G401.6 (cell line): Measurements from ENCODE around the gene ZNF496.
"Not testable (repeated sequence)": the region's sequence is repeated elsewhere in the genome, so short reads cannot be mapped to it uniquely, and the experiment has no call there.

ENCODE experiments used
- FAIRE-seq: peaks from 2 replicates; lab custom pipeline; 2012; peaks lifted over from hg19 to GRCh38; lab: Jason Lieb, UNC

ZNF496 gene

DNA sequence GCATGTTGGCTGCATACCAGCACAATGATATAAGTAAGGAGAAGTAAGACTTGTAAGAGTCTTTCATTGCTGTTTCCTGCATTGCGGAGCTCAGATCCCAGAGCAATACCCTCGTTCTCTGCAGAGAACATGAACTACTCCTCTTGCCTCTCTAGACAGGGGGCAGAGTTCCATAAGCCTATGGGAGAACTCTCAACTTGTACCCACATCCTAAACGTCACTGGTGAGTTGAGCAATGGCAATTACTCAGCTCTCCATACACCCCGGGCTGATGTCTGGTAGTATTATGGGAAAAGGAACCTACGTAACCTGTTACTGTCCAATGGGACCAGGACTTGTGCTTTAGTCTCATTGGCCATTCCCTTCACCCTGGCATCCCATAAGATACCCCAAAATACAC, 27.3 kb upstream of the ZNF496 start:
- no peak for FAIRE-seq

DNA sequence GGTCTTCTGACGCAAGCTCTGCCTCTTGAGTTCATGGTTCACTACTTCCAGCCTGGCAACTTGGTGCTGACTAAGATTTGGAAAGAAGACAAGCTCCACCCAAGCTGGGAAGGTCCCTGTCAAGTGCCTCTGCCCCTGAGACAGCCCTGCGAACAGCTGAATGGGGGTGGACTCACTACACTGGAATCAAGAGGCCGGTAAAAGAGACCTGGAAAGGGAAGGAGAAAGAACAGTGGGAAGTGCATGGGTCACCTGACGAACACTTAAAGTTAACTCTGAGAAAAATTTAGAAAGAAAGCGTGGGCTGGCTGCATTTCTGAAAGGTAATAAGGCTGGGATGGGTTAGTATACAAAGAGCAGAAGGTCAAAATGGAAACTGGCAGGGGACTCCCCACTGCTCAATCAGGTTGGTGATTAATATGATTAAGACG, 26.1 kb upstream of the ZNF496 start:
- FAIRE-seq: no peak

DNA sequence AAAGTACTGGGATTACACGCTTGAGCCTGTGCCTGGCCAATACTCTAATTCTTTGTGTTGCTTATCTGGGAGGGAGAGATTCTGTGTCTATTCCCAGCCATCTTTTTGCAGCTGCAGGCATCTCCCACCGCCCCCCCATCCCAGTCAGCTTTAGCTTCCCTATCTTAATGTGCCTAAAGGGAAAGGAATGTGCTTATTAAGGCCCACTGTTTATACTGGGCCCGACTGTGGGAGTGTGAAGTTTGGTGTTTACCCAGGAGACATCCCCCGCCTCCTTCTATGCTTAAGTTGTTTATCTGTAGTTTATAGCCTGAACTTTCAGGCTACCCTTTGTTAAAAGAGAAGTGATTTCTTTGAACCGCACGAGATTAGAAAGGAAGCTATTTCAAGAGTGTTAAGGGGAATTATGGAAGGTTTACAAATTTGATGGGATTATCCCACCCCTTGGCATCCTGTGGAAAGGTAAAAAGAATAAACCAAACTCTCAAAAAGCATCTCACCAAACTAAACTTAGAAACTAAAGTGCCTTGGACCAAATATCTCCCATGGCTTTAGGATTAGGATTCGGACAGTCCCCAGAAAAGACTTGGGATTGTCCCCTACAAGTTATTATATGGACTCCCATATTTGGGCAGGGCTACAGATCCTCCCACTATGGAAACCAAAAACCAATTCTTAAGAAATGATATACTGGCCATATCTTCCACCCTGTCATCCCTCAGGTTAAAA, 25.5 kb upstream of the ZNF496 start:
- FAIRE-seq: no peak

DNA sequence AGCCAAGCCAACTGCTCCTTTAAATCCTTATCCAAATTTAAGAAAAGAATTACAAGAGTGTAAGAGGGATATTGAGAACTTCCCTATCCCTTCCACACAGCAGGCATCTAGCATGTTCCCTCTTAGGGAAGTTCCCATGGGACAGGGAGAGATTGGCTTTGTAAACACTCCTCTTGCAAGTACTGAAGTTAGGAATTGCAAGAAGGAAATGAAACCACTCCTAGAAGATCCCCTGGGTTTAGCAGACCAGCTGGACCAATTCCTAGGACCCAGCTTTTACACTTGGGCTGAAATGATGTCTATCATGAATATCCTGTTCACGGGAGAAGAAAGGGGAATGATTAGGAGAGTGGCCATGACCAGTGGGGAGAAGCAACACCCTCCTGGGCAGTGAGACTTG, 23.5 kb upstream of the ZNF496 start:
- FAIRE-seq: not testable (repeated sequence)

DNA sequence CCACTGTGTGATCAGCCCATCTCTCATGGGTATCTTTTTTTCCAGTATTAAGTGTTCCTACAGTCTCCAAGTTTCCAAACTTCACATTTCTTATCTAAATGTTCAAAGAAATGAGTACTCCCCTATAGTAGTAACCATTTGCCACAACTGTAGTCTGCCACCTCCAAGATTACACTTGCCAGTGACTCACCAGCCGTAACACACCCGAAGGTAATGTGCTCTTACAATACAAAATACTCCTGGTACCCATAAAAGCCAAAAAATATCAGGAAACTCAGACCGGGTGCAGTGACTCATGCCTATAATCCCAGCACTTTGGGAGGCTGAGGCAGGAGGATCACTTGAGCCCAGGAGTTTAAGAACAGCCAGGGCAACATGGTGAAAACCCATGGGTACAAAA, 20.5 kb upstream of the ZNF496 start:
- FAIRE-seq: no peak

DNA sequence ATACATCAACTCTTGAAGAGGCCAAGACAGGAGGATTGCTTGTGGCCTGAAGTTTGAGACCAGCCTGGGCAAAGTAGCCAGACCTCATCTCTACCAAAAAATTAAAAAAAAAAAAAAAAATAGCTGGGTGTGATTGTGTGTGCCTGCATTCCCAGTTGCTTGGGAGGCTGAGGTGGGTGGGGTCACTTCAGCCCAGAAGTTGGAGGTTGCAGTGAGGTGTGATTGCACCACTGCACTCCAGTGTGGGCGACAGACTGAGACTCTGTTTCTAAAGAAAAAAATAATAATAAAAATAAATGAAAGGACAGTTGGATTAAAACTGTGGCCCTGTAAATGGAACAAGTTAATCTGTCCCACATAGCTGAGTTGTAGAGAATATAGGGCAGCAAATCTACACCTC, 18.9 kb upstream of the ZNF496 start:
- no peak for FAIRE-seq

DNA sequence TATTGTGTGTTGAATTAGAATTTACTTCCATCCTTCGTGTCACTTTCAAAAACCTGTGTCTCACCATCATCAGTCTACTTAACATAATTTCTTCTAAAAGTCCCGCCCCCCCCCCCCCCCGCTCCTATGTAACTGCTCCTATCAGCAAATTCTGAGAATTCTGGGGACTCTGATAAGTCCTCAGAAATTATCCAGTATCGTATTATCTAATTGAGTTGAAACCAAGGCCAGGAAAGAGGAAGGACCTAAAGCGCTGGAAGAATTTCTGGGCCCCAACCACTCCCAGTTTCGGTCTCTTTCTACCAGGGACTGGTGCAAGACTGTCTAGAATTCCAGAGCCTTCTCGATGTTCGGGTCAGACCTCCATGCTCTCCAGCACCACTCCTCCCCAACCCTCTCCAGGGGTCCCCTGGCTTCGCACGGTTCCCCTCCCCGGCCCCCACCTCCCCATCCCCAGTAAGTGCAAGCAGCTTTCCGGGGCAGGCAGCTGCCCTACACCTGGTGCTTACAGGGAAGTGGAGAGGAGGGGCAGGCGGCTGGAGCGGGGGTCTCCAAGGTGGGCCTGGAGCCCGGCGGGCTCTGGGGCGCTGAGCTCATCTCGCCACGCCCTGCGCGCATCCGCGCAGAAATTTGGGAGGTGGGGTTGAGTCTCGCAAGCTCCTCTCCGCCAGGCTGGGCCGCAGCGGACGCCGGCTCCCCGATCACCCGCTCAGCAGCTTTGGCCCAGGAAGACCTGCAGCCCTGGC, 16.0 kb upstream of the ZNF496 start:
- FAIRE-seq: no peak

DNA sequence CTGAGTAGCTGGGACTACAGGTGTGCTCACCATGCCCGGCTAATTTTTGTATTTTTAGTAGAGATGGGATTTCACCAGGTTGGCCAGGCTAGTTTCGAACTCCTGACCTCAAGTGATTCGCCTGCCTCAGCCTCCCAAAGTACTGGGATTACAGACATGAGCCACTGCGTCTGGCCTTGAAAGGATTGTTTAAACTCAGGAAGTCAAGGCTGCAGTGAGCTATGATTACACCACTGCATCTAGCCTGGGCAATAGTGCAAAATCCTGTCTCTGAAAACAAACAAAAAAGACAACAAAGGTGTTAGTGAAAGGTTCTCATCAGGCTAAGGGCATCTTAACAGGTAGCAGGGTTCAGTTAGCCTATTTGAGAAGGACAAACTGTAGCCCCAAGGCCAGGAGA, 14.2 kb upstream of the ZNF496 start:
- FAIRE-seq: no peak

DNA sequence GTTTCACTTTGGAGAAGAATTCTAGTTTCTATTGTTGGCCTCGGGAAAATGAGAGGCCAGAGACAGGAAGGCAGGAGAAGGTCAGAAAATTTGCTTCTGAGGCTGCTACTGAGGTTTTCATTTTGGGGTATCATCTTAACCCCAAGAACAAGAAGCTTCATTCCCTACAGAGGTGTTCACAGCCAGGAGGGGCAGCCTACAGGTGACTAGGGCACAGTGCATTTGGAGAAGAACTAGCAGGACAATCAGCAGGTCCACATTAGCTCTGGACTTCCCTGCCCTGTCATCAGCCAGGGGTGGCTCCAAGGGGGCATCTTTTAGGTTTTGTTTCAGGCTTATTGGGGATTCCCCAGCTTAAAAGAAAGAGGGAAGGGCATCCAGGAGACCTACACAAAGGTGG, 12.1 kb upstream of the ZNF496 start:
- no peak for FAIRE-seq

DNA sequence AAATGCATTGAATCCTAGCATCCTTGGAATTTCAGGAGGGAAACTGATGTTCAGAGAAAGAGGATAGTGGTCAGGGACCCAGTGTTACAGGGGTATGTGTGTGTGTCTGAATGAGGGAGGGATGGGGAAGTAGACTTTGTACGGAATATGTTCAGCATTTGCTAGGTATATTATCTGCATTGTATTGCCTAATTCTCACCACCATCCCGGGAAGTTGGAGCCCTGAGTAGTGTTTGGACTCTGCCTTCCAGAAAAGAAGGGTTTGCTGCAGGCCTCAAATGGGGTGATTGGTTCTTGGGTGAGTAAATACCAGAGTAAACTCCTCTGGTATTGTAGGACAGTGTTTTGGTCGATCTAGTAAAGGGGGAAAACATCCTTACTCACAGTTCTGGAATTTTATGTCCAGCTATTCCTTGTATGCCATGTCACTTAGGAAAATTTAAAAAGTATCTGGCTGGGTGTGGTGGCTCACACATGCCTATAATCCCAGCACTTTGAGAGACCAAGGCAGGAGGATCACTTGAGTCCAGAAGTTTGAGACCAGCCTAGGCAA, 7.1 kb upstream of the ZNF496 start:
- FAIRE-seq: no peak

DNA sequence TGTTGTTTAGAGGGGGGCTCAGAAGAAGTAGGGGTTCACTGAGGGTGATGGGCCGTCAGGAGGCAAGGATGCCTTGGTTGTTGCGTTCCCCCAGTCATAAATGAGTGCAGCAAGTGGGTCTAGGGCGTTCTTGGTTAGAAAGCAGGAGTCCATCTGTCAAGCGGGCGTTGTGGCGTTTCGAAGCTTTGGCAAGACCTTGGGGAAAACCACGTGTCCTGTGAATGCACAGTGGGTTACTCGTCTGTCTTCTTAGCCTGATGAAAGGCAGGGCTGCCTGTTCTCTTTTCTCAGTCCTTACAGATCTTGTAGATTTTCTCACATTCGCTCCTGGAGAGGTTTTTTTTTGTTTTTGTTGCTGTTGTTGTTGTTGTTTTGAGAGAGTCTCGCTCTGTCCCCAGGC, 6.3 kb upstream of the ZNF496 start:
- FAIRE-seq: no peak

DNA sequence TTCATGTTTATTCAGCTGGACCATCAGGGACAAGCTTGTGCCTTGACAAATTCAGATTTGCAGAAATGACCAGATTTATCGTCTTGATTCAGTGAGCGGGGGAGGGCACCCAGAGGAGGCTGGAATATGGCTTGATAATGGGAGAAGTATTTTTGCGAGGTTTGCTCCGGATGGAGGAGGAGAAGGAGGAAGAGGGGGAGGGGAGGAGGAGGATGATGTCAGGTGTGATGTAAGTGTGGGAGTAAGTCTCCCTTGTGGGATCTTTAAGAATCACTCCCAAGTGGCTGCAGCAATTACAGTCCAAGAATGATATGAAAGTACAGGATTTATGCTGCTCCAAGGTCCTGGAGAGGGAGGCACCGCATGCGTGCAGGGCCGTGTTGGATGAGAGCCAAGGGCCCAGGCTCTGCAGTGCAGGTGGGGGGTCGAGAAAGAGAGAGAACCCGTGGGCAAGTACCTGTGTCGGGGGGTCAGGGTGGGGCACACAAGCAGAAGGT, 5.6 kb upstream of the ZNF496 start:
- no peak for FAIRE-seq

DNA sequence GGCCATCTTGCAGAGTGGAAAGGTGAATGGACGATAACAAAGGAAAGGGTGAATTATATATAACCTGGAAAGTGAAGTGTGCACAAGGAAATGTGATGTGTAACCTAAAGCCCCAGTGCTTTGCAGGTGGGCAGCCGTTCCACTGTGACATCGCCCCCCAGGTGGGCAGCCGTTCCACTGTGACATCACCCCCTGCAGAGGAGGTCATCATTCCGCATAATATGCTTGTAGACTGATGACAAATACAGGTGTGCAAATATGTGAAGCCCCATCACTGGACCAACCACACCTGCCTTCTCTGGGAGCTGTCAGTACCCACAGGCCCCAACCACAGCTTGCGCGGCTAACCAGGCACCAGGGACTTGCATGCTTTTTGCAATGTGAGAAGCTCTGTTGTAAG, 4.7 kb upstream of the ZNF496 start:
- no peak for FAIRE-seq

DNA sequence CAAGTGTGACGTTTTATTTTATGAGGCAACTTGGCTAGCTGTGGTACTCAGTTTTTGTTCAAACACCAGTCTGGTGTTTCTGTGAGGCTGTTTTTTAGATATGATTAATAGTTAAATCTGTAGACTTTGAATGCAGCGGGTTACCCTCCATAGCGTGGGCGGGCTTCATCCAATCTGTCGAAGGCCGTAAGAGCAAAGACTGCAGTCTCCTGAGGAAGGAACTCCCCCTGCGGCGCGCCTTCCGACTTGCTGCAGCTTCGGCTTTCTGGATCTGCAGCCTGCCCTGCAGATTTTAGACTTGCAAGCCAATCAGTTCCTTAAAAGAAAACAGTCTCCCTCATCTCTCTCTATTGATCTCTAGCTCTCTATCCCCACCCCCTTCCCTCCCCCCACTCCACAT, 4.2 kb upstream of the ZNF496 start:
- no peak for FAIRE-seq

DNA sequence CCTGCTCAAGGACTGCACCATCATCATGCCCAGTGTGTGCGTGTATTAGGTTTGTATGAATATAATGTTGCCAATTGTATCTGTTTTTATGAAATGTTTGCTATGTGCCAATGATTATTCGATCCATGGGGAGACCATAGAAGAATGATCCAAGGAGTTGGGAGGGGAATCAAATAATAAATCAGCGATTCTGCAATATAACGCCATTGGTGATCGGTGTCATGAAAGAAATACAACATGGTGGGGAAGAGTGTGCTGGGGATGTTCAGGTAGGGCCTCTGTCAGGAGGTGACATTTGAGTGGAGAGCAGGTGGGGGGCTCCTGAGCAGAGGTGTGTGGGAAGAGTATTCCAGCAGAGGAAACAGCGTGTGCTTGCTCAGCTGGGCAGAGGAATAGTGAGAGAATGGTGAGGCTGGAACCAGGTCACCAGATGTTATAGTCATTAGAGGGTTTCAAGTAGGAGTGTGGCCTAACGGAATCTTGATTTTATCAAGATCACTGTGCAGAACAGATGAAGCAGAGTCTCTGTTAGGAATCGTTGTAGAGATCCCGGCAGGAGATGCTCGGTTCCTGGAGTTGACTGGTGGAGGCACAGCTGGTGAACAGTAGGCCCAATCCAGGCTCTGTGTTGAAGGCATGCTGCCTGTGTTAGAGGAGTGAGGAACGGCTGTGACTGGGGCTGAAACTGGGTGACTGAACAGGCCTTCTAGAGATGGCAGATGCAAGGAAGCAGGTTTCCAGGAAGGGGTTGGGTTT, 2.9 kb upstream of the ZNF496 start:
- FAIRE-seq: no peak

DNA sequence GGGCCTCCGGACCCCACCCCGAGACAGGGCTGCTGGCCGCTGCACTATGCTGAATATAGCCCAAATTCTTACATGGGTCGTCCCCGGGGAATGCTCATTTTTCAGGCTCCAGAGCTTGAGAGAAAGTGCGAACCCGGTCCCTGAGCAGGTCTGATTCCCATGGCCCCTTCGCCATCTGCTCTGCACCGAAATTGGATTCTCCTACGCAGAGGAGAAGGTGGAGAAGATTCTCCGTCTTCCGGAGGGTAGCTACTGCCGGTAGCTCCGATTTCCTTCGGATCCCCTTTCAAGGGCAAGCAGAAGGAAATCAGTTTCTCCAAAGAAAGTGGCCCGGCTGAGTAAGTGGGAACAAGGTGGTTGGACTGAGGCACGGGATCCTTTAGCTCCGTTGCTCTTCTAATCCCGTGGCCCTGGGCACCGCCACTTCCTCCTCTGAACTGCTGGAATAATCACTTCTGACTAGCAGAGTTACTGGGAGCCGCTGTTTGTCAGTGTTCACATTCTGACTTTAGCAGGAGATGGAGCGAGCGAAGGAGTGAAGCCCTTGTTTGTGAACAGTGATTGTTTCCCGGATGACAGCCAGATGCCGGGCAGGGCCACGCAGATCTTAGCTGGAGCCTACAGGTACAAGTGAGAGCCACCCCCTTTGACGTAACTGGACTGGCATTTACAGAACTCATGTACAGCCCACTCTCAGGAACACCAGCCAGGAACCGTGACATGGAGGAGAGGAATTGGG, 1.1 kb upstream of the ZNF496 start:
- FAIRE-seq: no peak

DNA sequence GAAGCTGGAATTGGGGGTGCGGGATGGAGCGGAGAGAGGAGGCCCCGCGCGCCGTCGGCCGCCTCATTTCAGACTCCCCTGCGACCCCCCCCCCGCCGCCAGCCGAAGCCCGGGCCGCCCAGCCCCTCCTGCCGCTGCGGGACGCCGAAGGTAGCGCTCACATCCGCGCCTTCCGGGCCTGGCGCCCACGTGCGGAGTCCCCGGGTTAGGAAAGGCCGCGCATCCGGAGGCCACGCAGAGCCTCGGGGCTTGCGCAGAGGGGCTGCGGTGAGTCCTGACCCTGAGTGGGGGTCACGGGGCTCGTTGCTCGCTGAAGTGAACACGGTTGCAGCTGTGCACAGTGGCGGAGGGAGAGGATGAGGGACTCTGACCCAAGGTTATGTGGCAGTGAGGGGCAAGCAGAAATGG, 552 bp upstream of the ZNF496 start:
- FAIRE-seq: no peak

DNA sequence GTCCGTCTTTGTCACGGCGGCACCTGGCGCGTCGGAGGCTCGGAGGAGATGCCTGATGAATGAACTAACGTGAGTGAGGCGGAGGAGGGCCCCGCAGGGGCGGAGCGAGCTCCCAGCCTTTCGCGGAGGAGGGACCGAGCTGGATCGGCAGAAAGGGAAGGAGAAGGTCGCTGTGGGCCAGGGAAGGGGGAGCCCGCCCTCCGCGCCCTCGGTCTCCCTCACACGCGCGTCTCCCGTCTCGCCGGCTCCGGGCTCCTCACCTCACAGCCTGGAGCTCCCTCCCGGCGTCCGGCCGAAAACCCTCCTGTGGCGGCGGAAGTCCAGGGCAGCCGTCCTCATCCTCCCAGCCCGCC, 519 bp downstream of the ZNF496 start:
- no peak for FAIRE-seq

DNA sequence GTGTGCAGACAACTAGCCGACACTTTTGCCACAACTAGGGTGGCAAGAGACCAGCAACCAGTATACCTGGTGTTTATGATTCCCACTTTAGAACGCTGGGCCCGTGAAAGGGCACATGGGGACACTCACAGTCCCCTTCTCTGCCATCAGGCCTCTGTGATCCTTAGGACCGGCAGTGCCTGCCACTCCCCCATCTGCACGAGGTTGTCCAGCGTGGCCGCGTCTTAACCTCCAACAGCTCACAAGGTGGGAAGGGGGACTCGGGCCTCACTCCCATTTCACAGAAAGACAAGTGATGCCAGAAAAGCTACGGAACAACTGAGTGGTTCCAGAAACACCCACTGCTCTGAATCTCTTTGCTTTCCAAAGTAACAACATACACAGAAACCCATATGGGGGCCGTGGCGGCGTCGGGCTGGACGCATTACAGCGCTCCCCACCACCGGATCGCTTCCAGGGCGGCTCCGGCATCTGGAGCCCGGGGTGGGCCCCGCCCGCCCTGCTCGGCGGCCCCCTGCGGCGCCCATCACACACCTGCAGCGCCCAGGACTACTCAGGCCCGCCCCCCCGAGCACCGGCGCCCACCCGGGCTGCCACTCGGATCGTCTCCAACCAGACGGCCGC, 1.0 kb downstream of the ZNF496 start:
- FAIRE-seq: no peak

DNA sequence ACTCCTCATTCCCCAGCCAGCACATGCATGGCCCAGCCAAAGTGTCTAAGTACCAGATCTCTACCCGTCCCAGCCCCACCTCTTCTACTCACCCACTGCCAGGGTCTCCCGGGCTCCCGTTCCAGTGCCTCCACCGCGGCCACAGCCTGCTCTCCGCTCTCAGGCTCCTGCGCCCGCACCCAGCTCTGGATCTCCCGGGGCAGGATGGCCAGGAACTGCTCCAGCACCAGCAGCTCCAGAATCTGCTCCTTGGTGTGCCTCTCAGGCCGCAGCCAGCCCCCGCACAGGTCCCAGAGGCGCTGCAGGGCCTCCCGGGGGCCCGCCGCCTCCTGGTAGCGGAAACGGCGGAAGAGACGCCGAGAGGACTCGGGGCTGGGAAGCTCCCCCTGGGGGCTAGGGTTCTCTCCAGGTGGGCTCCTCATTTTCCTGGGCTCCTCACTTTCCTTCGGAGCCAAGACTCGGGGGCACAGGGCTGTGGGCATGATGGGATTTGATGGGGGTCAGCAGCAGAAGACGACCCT, 2.5 kb downstream of the ZNF496 start:
- no peak for FAIRE-seq

DNA sequence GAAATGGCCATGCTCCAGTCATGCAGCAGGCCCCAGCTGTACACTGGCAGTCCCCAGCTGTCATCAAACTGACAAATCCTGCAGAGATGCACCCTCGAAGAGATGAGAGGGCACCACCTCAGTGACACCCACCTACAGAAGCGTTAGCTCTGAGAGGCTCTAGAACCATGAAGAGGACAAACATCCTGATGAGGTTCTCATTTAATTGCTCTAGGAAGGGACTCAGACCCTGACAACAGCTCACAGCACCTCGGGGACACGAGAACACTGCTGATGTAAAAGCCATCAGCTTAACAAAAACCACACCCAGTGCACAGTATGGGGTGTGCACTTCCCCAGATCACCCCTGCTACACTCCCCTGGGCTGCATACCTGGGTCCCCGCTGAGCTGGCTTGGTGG, 3.4 kb downstream of the ZNF496 start:
- no peak for FAIRE-seq
